ENCODE measurements around the gene DPPA3. TPM values are rescaled to one million over a fixed set of nuclear protein-coding genes. Genes with fewer than 3 reads are reported as not detected.

DPPA3 gene
- total and polyA plus RNA-seq, 4 donors, result not detected

DNA sequence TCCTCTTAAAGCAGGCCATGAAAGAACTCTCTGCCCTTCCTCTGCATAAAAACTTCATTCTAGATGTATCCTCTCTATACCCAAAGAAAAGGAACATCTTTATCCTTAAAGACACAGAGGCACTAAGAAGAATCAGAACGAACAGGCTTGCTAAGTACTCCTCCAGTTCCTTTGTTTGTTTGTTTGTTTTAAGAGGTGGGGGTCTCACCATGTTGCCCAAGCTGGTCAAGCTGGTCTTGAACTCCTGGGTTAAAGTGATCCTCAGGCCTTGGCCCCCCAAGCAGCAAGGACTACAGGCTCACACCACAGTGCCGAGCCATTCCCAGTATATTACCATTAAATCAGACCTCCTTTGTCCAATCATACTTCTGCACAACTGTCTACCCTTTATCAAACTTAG lies 29.7 kb upstream of the DPPA3 start:
- Histone ChIP-seq H3K27me3 (ENCODE audit: control insufficient read depth in 1 of 2, insufficient read depth in 2 of 2, low read length in 1 of 2) (no peaks in the 10 kb centered on the region), H3K4me3 (ENCODE audit: low read length in 2 of 2) (no peak overlapping the region), H3K36me3 (ENCODE audit: control insufficient read depth in 1 of 2, insufficient read depth in 2 of 2, low read length in 1 of 2) (no peaks in the 10 kb centered on the region), H3K9me3 (ENCODE audit: control insufficient read depth, low read length) (no peaks in the 10 kb centered on the region), H3K4me1 (ENCODE audit: control insufficient read depth in 1 of 2, insufficient read depth in 2 of 2, low read length in 2 of 2) (no peaks in the 10 kb centered on the region), H3K27ac (ENCODE audit: low read depth in 1 of 2, low read length in 2 of 2) (no peak overlapping the region)
- no peak for DNase-seq
- intact Hi-C loops (cut with DNase I), result no loop called here
- no peak for ATAC-seq (ENCODE audit: low FRiP score)
- WGBS, 2 donors, result 49 to 54% methylated on average over 2 of the region's 2 CpGs

DNA sequence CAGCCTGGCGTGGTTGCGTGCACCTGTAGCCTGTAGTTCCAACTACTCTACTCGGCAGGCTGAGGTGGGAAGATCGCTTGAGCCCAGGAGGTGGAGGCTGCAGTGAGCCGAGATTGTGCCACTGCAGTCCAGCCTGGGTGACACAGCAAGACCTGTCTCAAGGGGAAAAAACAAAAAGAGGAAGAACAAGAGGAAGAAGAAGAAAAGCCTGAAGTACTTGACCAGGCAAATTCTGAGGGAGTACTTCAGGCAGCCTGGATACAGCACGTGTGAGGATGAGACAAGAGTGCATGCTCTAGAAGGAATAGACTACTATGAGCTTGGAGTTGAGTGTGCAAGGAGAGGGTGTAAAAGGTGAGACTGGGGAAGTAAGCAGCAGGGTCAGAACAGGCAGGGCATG lies 17.4 kb upstream of the DPPA3 start:
- intact Hi-C loops (cut with DNase I), result no loop called here
- WGBS, 2 donors, result 78 to 85% methylated on average over 6 of the region's 6 CpGs
- no peaks in the 10 kb centered on the region for H3K9me3 ChIP-seq (ENCODE audit: control insufficient read depth, low read length)

DNA sequence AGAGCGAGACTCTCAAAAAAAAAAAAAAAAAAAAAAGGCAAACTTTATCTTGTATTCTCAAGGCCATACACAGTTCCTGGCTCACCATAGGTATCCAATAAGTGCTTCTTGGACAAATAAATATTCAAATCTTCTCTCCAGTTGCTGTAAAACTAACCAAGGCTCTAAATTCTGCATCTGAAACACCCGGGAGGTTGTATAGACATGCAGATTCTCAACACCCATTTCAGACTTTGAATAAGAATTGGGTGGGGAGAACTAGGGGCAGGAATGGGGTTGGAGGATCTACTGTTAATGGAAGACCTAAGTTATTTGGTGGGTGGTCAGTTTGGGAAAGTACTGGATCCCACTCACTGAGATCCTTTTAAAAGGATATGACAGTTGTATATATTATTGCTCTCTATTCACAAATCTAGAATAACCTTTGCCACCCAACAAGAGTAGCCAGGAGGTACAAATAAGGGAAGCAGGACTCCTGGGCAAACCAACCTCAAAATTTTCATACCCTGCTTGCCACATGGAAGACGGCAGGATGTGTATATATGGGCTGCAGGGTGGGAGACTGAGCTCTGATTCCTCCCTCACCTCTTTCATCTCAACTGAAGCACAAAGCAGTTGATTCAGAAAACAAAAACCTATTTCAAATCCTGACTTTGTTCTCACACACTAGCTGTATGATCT lies 16.5 kb upstream of the DPPA3 start:
- no peak overlapping the region for H3K4me3 ChIP-seq (ENCODE audit: low read length in 2 of 2)
- ATAC-seq (ENCODE audit: low FRiP score) (no peak), DNase-seq (no peak)
- H3K27me3 ChIP-seq (ENCODE audit: control insufficient read depth in 1 of 2, insufficient read depth in 2 of 2, low read length in 1 of 2), result no peaks in the 10 kb centered on the region
- no peaks in the 10 kb centered on the region for H3K9me3 ChIP-seq (ENCODE audit: control insufficient read depth, low read length)
- no peak overlapping the region for H3K27ac ChIP-seq (ENCODE audit: low read depth in 1 of 2, low read length in 2 of 2)
- intact Hi-C loops (cut with DNase I), result no loop called here
- H3K36me3 ChIP-seq (ENCODE audit: control insufficient read depth in 1 of 2, insufficient read depth in 2 of 2, low read length in 1 of 2), result no peaks in the 10 kb centered on the region
- no peaks in the 10 kb centered on the region for H3K4me1 ChIP-seq (ENCODE audit: control insufficient read depth in 1 of 2, insufficient read depth in 2 of 2, low read length in 2 of 2)
- 62 to 78% methylated on average over 3 of the region's 3 CpGs for WGBS, 2 donors

More for the DNA sequence above, 17.4 kb upstream of the DPPA3 start:
- Histone ChIP-seq H3K4me3 (ENCODE audit: low read length in 2 of 2) (no peak overlapping the region), H3K36me3 (ENCODE audit: control insufficient read depth in 1 of 2, insufficient read depth in 2 of 2, low read length in 1 of 2) (no peaks in the 10 kb centered on the region), H3K27me3 (ENCODE audit: control insufficient read depth in 1 of 2, insufficient read depth in 2 of 2, low read length in 1 of 2) (no peaks in the 10 kb centered on the region), H3K27ac (ENCODE audit: low read depth in 1 of 2, low read length in 2 of 2) (no peak overlapping the region), H3K4me1 (ENCODE audit: control insufficient read depth in 1 of 2, insufficient read depth in 2 of 2, low read length in 2 of 2) (no peaks in the 10 kb centered on the region)
- no peak for DNase-seq
- no peak for ATAC-seq (ENCODE audit: low FRiP score)

DNA sequence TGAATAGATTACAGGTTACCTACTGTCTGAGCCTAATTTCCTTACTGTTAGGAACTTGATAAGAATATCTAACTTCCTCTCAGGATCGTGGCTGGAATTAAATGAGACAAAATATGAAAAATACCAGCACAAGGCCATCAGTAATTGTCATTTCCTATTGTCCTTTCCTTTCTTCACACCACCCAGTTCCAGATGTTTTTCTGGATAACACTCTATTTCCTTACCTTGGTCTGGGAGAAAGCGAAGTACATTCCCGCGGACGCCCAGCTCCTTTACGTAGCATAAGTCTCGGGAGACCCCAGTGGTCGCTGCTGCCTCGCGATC lies 16.0 kb upstream of the DPPA3 start:
- DNase-seq, result no peak
- H3K27ac ChIP-seq (ENCODE audit: low read depth in 1 of 2, low read length in 2 of 2), result no peak overlapping the region
- WGBS, 2 donors, result 4 to 5% methylated on average over 10 of the region's 10 CpGs
- no peaks in the 10 kb centered on the region for H3K36me3 ChIP-seq (ENCODE audit: control insufficient read depth in 1 of 2, insufficient read depth in 2 of 2, low read length in 1 of 2)
- no peak for ATAC-seq (ENCODE audit: low FRiP score)
- H3K9me3 ChIP-seq (ENCODE audit: control insufficient read depth, low read length), result no peaks in the 10 kb centered on the region
- peak overlapping the region; percentile 20 to 24 for H3K4me3 ChIP-seq (ENCODE audit: low read length in 2 of 2)
- intact Hi-C loops (cut with DNase I), result no loop called here
- H3K4me1 ChIP-seq (ENCODE audit: control insufficient read depth in 1 of 2, insufficient read depth in 2 of 2, low read length in 2 of 2), result no peaks in the 10 kb centered on the region
- H3K27me3 ChIP-seq (ENCODE audit: control insufficient read depth in 1 of 2, insufficient read depth in 2 of 2, low read length in 1 of 2), result no peaks in the 10 kb centered on the region

DNA sequence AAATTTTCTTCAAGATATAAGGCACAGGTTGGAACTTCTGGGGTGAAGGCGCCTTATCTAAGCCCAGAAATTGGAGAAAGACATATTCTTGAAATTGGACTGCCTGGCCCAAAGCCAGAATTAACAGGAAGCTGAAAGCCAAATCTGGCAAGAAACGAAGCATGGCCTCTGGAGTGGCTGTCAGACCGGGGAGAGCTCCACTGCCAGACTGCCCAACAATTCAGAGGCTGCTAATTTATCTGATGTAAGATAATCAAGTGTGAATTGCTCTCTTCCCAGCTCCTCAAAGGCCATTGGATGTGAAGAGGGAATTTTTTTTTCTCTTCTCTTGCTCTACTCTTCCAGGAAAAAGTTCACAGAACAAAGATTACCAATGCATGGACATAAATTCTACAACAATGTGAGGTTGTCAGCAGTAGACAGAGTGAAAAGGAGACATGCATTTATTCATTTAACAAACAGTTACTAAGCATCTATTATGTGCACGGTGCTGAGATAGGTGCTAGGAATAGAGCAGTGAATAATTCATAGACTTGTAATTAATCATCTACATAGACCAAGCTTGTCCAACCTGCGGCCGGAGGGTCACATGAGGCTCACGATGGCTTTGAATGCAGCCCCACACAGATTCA lies 15.6 kb upstream of the DPPA3 start, which contains the start of gene GDF3:
GDF3 (minus strand) TSS at position 210 of the 632 bp plus-strand sequence; CDS start at position 163, 47 bp downstream.
- Histone ChIP-seq H3K4me3 (ENCODE audit: low read length in 2 of 2) (peak within 1 kb of the TSS; percentile 20 to 24), H3K27ac (ENCODE audit: low read depth in 1 of 2, low read length in 2 of 2) (no peak within 1 kb of the TSS), H3K27me3 (ENCODE audit: control insufficient read depth in 1 of 2, insufficient read depth in 2 of 2, low read length in 1 of 2) (no peaks in the 10 kb centered on the region), H3K36me3 (ENCODE audit: control insufficient read depth in 1 of 2, insufficient read depth in 2 of 2, low read length in 1 of 2) (no peaks in the 10 kb centered on the region), H3K4me1 (ENCODE audit: control insufficient read depth in 1 of 2, insufficient read depth in 2 of 2, low read length in 2 of 2) (no peaks in the 10 kb centered on the region), H3K9me3 (ENCODE audit: control insufficient read depth, low read length) (no peaks in the 10 kb centered on the region)
- ATAC-seq (ENCODE audit: low FRiP score) (no peak), DNase-seq (peak in 1 of 2 donors; percentile 53)
- intact Hi-C loops (cut with DNase I), result no loop called here
- 32 to 34% methylated on average over 7 of the region's 7 CpGs for WGBS, 2 donors

DNA sequence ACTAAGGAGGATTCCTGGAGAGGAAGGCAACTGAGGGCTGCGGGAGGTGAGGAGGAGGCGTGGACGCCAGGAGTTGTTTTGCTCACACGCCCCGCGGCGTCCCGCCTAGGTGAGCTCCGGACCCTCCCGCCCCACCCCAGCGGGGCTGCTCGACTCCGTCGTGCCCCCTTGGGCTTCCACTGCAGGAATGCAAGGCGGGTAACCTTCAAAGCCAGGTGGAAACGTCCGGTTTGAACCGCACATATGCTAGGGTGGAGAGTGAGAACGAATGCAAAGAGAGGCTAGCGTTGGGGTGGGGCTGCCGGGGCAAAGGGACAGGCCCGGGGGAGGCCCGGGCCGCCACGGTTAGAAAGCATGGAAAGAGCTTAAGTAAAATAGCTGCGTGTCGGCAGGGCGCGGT lies 5.4 kb upstream of the DPPA3 start:
- Histone ChIP-seq H3K4me1 (ENCODE audit: control insufficient read depth in 1 of 2, insufficient read depth in 2 of 2, low read length in 2 of 2) (no peaks in the 10 kb centered on the region), H3K36me3 (ENCODE audit: control insufficient read depth in 1 of 2, insufficient read depth in 2 of 2, low read length in 1 of 2) (no peaks in the 10 kb centered on the region), H3K9me3 (ENCODE audit: control insufficient read depth, low read length) (no peaks in the 10 kb centered on the region), H3K27me3 (ENCODE audit: control insufficient read depth in 1 of 2, insufficient read depth in 2 of 2, low read length in 1 of 2) (no peaks in the 10 kb centered on the region), H3K27ac (ENCODE audit: low read depth in 1 of 2, low read length in 2 of 2) (no peak overlapping the region), H3K4me3 (ENCODE audit: low read length in 2 of 2) (no peak overlapping the region)
- intact Hi-C loops (cut with DNase I), result no loop called here
- ATAC-seq (ENCODE audit: low FRiP score) (no peak), DNase-seq (no peak)
- 88 to 90% methylated on average over 29 of the region's 29 CpGs for WGBS, 2 donors

DNA sequence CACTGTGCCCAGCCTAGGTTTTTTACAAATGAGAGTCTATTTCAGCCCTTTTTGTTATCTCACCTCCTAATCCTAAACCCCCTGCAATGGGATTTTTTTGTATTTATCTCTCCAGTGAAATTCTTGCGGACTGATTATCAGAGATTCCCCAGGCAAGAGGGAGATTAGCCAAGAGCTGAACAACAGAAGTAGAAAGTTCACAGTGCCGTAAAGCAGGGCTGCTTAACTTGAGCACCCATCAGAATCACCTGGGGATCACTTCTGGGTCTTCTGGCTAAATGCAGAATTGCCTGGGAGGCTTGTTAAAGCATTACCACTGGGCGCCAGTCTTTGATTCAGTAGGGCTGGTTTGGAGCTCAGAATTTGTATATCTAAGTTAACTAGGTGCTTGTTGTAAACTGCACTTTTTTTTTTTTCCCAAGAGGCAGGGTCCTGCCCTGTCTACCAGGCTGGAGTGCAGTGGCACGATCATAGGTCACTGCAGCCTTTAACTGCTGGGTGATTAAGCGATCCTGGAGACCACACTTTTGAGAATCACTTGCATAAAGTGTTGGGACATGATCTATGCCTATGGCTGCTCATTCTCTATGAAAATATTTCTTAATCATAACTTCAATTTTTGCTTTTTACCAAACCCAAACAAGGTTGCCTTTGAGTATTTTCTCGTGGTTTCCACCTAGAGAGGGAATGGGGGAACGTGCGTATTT lies 1.1 kb upstream of the DPPA3 start:
- Histone ChIP-seq H3K9me3 (ENCODE audit: control insufficient read depth, low read length) (no peaks in the 10 kb centered on the region), H3K4me1 (ENCODE audit: control insufficient read depth in 1 of 2, insufficient read depth in 2 of 2, low read length in 2 of 2) (no peaks in the 10 kb centered on the region), H3K4me3 (ENCODE audit: low read length in 2 of 2) (no peak overlapping the region), H3K27me3 (ENCODE audit: control insufficient read depth in 1 of 2, insufficient read depth in 2 of 2, low read length in 1 of 2) (no peaks in the 10 kb centered on the region), H3K27ac (ENCODE audit: low read depth in 1 of 2, low read length in 2 of 2) (no peak overlapping the region), H3K36me3 (ENCODE audit: control insufficient read depth in 1 of 2, insufficient read depth in 2 of 2, low read length in 1 of 2) (no peaks in the 10 kb centered on the region)
- intact Hi-C loops (cut with DNase I), result no loop called here
- 61 to 66% methylated on average over 8 of the region's 8 CpGs for WGBS, 2 donors
- DNase-seq (no peak), ATAC-seq (ENCODE audit: low FRiP score) (no peak)

DNA sequence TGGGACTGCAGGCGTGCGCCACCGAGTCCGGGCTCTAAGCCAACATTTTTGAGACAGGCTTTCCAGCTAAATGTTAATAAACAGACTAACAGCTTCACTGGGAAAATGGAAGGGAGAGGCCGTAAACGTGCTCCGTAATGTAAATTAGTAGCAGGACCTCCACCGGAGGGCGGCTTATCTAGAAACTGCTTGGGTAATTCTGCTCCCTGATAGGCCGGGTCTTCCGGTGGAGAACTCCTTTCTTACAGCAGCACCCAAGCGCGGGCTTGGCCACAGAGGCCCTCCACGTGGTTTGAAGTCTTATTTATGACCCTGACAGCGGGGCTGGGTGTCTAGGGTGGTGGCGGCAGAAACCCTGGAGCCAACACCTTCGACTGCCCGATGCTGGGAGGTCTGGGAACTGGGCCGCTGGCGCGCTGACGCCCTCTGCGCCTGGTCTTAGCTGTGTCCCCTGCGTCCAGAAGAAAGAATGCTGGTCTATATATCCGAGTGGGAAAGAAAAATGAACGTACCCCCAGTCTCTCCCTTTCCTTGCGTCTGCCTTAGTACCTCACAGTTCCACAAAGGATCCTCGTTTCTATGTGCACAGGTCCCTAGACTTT lies 1.7 kb downstream of the DPPA3 start:
- H3K4me3 ChIP-seq (ENCODE audit: low read length in 2 of 2), result no peak overlapping the region
- H3K27ac ChIP-seq (ENCODE audit: low read depth in 1 of 2, low read length in 2 of 2), result no peak overlapping the region
- intact Hi-C loops (cut with DNase I), result no loop called here
- WGBS, 2 donors, result 90 to 91% methylated on average over 28 of the region's 28 CpGs
- H3K27me3 ChIP-seq (ENCODE audit: control insufficient read depth in 1 of 2, insufficient read depth in 2 of 2, low read length in 1 of 2), result no peaks in the 10 kb centered on the region
- H3K9me3 ChIP-seq (ENCODE audit: control insufficient read depth, low read length), result no peaks in the 10 kb centered on the region
- H3K4me1 ChIP-seq (ENCODE audit: control insufficient read depth in 1 of 2, insufficient read depth in 2 of 2, low read length in 2 of 2), result no peaks in the 10 kb centered on the region
- H3K36me3 ChIP-seq (ENCODE audit: control insufficient read depth in 1 of 2, insufficient read depth in 2 of 2, low read length in 1 of 2), result no peaks in the 10 kb centered on the region
- no peak for DNase-seq
- ATAC-seq (ENCODE audit: low FRiP score), result no peak
